Measurements from ENCODE around the gene NEU4. TPM values are rescaled to one million over a fixed set of nuclear protein-coding genes. Genes with fewer than 3 reads are reported as not detected.
A peak's percentile ranks its signal among the peaks of the same experiment; 100 is the strongest.

NEU4 gene
- total RNA-seq, 1 experiment from 2014 or later, result 0.70 TPM

GRCh38 chr2:241861264-241861663 lies 52.3 kb downstream of the NEU4 start:
- Histone ChIP-seq H4K91ac (ENCODE audit: insufficient read length, low read depth, low read length) (no peak overlapping the region), H3K23me2 (ENCODE audit: insufficient read length, low read depth, low read length, poor library complexity, severe bottlenecking) (no peaks in the 10 kb centered on the region), H3K9me3 (ENCODE audit: control insufficient read depth, low read depth, low read length) (no peaks in the 10 kb centered on the region), H3K23ac (ENCODE audit: insufficient read length, low read depth, low read length) (no peak overlapping the region), H3K27ac (ENCODE audit: insufficient read length, low read depth, low read length) (no peak overlapping the region), H3K79me1 (ENCODE audit: insufficient read depth, low read depth, low read length, poor library complexity, severe bottlenecking) (no peaks in the 10 kb centered on the region), H3K56ac (ENCODE audit: insufficient read length, low read depth, low read length) (no peak overlapping the region), H2BK12ac (ENCODE audit: insufficient read length, low read depth, low read length) (no peak overlapping the region), H3K18ac (ENCODE audit: insufficient read length, low read depth, low read length) (no peak overlapping the region), H3K4me2 (ENCODE audit: insufficient read depth, insufficient read length, low read length) (no peak overlapping the region), H3K79me2 (ENCODE audit: insufficient read depth, low read length) (no peaks in the 10 kb centered on the region), H2BK15ac (ENCODE audit: low read depth, low read length) (no peak overlapping the region), H4K20me1 (ENCODE audit: control insufficient read depth, insufficient read depth, insufficient read length) (peaks cover 8% of the 10 kb centered on the region), H3K27me3 (ENCODE audit: insufficient read depth, low read length) (no peaks in the 10 kb centered on the region; the same call in 1 of the 2 replicates), H3K9ac (ENCODE audit: extremely low read depth, insufficient read length, low read length) (no peak overlapping the region), H3K14ac (ENCODE audit: insufficient read depth, low read length) (no peak overlapping the region), H2BK120ac (ENCODE audit: low read depth, low read length, poor library complexity, severe bottlenecking) (no peak overlapping the region), H3K4ac (ENCODE audit: low read depth, low read length) (no peak overlapping the region), H4K8ac (replicated peaks; ENCODE audit: insufficient read length, low read depth, low read length) (no peak overlapping the region), H2AFZ (ENCODE audit: low read length) (no peak overlapping the region), H3K4me1 (ENCODE audit: insufficient read depth, low read length) (no peaks in the 10 kb centered on the region; the same call in 1 of the 2 replicates), H3T11ph (ENCODE audit: low read length) (no peak overlapping the region), H4K5ac (ENCODE audit: insufficient read length, low read depth, low read length) (no peak overlapping the region), H2BK5ac (ENCODE audit: insufficient read length, low read length) (no peak overlapping the region), H2BK20ac (ENCODE audit: low read depth, low read length, poor library complexity, severe bottlenecking) (no peak overlapping the region), H2AK5ac (ENCODE audit: insufficient read length, low read length) (no peak overlapping the region)
- no peak for DNase-seq
- TF ChIP-seq CTCF (conservative IDR thresholded peaks at IDR 0.05), result no peak
- peaks cover 6 to 23% of the 10 kb centered on the region in 2 experiments for H3K4me1 Mint-ChIP-seq
- peaks cover 15% of the 10 kb centered on the region for H3K27me3 Mint-ChIP-seq (ENCODE audit: low read depth)
- peaks cover 0 to 6% (median 0%) of the 10 kb centered on the region in 3 experiments; a peak in 2 of 7 replicates for H3K36me3 Mint-ChIP-seq (ENCODE audit: insufficient read depth in 1 of 3, low read depth in 3 of 3)
- peaks cover 19 to 20% of the 10 kb centered on the region in 2 experiments for H3K9me3 Mint-ChIP-seq
- WGBS (ENCODE audit: extremely low coverage, insufficient read length, low lambda C conversion rate), result 100% methylated on average over 1 of the region's 1 CpG
- H3K4me3 Mint-ChIP-seq, result peak overlapping the region in 1 of 2 experiments; percentile 9; a peak in 1 of 5 replicates
- no peak overlapping the region for H3K27ac Mint-ChIP-seq
